Measurements from ENCODE around the gene IGSF21.

DNA sequence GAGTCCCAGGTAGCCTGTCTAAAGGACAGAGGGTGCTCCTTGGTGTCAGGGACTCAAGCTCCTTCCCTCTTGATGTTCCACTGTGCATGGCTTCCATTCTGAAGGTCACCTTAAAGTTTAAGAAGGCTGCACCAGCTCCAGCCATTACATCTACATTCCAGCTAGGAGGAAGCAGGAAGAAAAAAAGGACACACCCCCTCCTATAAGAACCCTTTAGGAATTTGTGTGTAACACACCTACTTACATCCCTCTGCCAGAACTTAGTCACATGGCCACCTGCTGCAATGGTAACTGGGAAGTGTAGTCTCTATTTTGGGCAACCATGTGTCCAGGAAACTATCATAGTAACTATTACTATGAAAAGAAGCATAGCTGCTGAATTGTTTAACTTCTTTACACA, 211.5 kb downstream of the IGSF21 start:
- TF ChIP-seq, protein P1, sequence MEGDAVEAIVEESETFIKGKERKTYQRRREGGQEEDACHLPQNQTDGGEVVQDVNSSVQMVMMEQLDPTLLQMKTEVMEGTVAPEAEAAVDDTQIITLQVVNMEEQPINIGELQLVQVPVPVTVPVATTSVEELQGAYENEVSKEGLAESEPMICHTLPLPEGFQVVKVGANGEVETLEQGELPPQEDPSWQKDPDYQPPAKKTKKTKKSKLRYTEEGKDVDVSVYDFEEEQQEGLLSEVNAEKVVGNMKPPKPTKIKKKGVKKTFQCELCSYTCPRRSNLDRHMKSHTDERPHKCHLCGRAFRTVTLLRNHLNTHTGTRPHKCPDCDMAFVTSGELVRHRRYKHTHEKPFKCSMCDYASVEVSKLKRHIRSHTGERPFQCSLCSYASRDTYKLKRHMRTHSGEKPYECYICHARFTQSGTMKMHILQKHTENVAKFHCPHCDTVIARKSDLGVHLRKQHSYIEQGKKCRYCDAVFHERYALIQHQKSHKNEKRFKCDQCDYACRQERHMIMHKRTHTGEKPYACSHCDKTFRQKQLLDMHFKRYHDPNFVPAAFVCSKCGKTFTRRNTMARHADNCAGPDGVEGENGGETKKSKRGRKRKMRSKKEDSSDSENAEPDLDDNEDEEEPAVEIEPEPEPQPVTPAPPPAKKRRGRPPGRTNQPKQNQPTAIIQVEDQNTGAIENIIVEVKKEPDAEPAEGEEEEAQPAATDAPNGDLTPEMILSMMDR (IDR thresholded peaks at IDR 0.05; ENCODE audit: insufficient read depth, low read length): no peak
- TF ChIP-seq, protein P2, sequence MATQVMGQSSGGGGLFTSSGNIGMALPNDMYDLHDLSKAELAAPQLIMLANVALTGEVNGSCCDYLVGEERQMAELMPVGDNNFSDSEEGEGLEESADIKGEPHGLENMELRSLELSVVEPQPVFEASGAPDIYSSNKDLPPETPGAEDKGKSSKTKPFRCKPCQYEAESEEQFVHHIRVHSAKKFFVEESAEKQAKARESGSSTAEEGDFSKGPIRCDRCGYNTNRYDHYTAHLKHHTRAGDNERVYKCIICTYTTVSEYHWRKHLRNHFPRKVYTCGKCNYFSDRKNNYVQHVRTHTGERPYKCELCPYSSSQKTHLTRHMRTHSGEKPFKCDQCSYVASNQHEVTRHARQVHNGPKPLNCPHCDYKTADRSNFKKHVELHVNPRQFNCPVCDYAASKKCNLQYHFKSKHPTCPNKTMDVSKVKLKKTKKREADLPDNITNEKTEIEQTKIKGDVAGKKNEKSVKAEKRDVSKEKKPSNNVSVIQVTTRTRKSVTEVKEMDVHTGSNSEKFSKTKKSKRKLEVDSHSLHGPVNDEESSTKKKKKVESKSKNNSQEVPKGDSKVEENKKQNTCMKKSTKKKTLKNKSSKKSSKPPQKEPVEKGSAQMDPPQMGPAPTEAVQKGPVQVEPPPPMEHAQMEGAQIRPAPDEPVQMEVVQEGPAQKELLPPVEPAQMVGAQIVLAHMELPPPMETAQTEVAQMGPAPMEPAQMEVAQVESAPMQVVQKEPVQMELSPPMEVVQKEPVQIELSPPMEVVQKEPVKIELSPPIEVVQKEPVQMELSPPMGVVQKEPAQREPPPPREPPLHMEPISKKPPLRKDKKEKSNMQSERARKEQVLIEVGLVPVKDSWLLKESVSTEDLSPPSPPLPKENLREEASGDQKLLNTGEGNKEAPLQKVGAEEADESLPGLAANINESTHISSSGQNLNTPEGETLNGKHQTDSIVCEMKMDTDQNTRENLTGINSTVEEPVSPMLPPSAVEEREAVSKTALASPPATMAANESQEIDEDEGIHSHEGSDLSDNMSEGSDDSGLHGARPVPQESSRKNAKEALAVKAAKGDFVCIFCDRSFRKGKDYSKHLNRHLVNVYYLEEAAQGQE (IDR thresholded peaks at IDR 0.05; ENCODE audit: insufficient replicate concordance, low read depth): no peak
- TF ChIP-seq GABPA (IDR thresholded peaks at IDR 0.05; ENCODE audit: low read depth): no peak
- no peak for TF ChIP-seq POLR2AphosphoS5 (IDR thresholded peaks at IDR 0.05; ENCODE audit: low read depth)
- no peak for TF ChIP-seq SPI1 (IDR thresholded peaks at IDR 0.05; ENCODE audit: borderline replicate concordance, low read depth)
